Measurements from ENCODE around the gene ANKH. TPM values are rescaled to one million over a fixed set of nuclear protein-coding genes. Genes with fewer than 3 reads are reported as not detected.

Gene ANKH
- total RNA-seq, 1 donor from 2014 or later = 29.9 TPM

DNA sequence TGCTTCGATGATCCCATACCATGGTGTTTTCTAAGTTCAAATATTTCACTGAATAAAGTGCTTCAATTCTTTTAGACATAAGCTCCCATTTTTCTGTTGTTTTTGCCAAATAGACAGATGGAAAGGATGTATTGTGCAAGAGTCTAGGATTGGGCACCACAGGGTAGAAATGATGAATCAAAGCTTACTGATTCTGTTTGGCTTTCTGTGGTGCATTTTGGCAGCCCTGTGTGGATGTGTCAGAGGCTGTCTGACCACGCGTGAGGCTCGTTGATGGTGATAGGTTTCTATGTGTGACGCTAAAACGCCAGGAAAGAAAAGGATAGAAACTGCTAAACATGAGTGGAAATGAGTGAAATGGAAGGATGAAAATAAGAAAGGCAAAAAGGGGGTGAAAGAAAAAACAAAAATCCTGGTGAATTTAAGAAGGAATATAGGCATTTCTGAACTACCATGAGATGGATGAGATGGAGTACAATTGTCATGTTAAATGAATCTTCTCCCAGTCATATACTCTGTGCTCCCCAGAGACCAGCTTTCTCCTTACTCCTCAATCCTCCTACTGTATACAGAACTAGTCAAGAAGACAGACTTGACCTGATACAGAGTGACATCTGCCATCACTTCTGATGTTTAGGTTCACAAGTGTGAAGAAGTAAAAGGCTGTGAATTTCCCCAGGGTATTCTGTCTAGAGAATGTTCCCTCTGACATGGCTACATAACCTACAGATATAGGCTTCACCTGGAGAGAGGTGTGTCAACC, 54.4 kb downstream of the ANKH start:
- Mint-ChIP-seq H3K36me3 (ENCODE audit: insufficient read depth) (no peaks in the 10 kb centered on the region), H3K27ac (no peak overlapping the region), H3K4me3 (ENCODE audit: low read depth) (no peak overlapping the region), H3K9me3 (ENCODE audit: low read depth) (peaks cover 5% of the 10 kb centered on the region), H3K4me1 (ENCODE audit: low read depth) (peaks cover 3% of the 10 kb centered on the region), H3K27me3 (no peaks in the 10 kb centered on the region)
- TF ChIP-seq, protein P1, sequence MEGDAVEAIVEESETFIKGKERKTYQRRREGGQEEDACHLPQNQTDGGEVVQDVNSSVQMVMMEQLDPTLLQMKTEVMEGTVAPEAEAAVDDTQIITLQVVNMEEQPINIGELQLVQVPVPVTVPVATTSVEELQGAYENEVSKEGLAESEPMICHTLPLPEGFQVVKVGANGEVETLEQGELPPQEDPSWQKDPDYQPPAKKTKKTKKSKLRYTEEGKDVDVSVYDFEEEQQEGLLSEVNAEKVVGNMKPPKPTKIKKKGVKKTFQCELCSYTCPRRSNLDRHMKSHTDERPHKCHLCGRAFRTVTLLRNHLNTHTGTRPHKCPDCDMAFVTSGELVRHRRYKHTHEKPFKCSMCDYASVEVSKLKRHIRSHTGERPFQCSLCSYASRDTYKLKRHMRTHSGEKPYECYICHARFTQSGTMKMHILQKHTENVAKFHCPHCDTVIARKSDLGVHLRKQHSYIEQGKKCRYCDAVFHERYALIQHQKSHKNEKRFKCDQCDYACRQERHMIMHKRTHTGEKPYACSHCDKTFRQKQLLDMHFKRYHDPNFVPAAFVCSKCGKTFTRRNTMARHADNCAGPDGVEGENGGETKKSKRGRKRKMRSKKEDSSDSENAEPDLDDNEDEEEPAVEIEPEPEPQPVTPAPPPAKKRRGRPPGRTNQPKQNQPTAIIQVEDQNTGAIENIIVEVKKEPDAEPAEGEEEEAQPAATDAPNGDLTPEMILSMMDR (IDR thresholded peaks at IDR 0.05; ENCODE audit: unreplicated experiment) = no peak
- DNase-seq (ENCODE audit: low spot score, unreplicated experiment) = no peak

DNA sequence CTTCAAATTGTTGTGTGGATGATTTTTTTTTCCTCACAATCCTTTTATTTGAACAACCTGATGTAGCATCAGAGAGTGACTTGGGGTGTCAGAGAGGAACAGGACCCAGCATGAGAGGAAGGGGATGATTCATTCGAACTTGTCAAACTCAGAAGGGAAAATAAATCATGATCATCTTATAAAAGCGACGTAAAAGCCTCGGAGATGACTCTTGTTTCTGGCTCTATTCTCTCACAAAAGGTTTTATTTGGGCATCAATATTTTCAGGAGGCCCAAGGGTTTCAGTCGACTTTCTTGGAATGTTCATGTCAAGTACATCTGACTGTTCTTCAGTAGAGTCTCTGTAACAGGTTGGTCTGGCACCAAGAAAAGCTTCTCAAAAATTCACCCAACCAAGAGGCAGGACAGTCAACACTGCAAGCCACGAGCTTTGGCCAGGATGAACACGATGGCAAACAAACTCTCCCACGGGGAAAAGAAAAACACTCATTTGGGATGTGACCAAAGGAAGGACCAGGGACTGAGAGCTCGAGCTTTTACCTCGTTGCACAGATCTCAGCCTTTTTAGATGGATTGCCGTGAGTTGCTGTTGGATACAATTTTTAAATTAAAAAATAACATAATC, 55.1 kb downstream of the ANKH start:
- no peak overlapping the region for H3K4me3 Mint-ChIP-seq (ENCODE audit: low read depth)
- peaks cover 5% of the 10 kb centered on the region for H3K9me3 Mint-ChIP-seq (ENCODE audit: low read depth)
- H3K27me3 Mint-ChIP-seq = no peaks in the 10 kb centered on the region
- H3K4me1 Mint-ChIP-seq (ENCODE audit: low read depth) = peaks cover 3% of the 10 kb centered on the region
- no peak for DNase-seq (ENCODE audit: low spot score, unreplicated experiment)
- TF ChIP-seq, protein P1 (IDR thresholded peaks at IDR 0.05; ENCODE audit: unreplicated experiment) = no peak
- no peak overlapping the region for H3K27ac Mint-ChIP-seq
- no peaks in the 10 kb centered on the region for H3K36me3 Mint-ChIP-seq (ENCODE audit: insufficient read depth)

DNA sequence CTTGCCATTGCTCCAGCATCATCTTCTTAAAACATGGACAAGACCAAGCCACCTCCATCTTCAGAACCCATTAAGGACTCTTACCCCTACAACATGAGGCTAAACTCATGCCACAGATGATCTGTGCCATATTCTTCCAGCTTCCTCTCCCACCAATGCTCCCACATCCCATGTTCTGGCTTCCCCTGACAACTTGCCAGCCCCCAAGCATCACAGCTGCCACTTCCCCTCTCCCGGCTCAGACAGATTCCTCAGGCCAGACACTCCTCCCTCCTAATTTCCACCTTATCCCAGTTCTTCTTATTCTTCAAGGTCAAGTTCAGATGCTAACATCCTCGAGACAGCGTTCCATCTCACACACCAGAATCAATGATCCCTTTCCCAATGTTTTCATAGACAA, 57.8 kb downstream of the ANKH start:
- TF ChIP-seq, protein P1 (IDR thresholded peaks at IDR 0.05; ENCODE audit: unreplicated experiment) = no peak
- H3K4me1 Mint-ChIP-seq (ENCODE audit: low read depth) = peaks cover 9% of the 10 kb centered on the region
- no peak overlapping the region for H3K4me3 Mint-ChIP-seq (ENCODE audit: low read depth)
- no peak overlapping the region for H3K27ac Mint-ChIP-seq
- no peak for DNase-seq (ENCODE audit: low spot score, unreplicated experiment)
- H3K27me3 Mint-ChIP-seq = no peaks in the 10 kb centered on the region
- H3K9me3 Mint-ChIP-seq (ENCODE audit: low read depth) = peaks cover 9% of the 10 kb centered on the region
- H3K36me3 Mint-ChIP-seq (ENCODE audit: insufficient read depth) = peaks cover 2% of the 10 kb centered on the region

DNA sequence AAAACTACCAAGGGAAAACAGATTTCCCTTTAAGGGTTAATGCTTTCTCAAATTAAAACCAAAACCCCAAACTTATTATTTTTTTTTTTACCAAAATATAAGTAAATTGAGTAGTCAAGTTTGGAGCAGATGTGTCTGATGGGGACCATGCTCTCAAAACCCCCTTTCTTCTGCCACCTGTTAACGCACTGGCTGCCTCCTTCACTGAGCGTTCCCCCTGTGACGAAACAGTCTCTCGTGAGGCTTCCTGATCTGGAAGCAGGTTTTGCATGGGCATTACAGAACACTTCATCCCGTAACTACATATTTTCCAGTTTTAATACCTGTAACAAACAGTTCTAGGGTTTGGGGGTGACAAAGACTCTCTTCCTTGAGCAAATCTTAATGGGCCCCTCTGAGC, 59.4 kb downstream of the ANKH start:
- peaks cover 9% of the 10 kb centered on the region for H3K4me1 Mint-ChIP-seq (ENCODE audit: low read depth)
- no peak overlapping the region for H3K27ac Mint-ChIP-seq
- no peak overlapping the region for H3K4me3 Mint-ChIP-seq (ENCODE audit: low read depth)
- DNase-seq (ENCODE audit: low spot score, unreplicated experiment) = no peak
- peaks cover 2% of the 10 kb centered on the region for H3K36me3 Mint-ChIP-seq (ENCODE audit: insufficient read depth)
- no peaks in the 10 kb centered on the region for H3K27me3 Mint-ChIP-seq
- peaks cover 9% of the 10 kb centered on the region for H3K9me3 Mint-ChIP-seq (ENCODE audit: low read depth)
- TF ChIP-seq, protein P1 (IDR thresholded peaks at IDR 0.05; ENCODE audit: unreplicated experiment) = no peak

DNA sequence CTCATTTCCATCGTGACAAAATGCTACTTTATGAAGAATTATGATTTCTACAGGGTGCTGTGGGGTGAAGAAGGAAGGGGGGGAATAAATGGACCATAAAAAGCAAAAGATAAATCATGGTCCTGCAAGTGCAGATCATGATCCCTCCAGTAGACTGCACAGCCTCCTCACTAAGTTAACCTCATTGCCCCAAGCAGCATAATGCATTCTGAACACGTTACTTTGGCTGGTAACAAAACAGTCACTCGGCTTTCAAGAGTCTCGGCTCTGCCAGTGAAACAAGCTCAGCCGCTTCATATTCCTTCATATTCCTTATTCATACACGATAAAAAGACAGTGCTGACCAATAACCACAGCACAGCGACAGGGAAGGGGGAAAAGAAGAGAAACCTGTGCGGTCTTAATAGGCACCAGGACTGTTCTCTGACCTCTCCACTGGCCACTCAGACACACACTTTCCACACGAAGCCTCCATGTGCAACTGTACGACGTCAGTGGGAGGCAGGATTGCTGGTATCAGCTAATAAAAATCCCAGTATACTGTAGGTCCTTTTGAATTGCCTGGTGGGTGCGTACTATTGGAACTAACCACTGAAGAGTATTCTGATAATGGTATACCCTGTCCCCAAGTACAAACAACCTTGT, 60.5 kb downstream of the ANKH start:
- Mint-ChIP-seq H3K36me3 (ENCODE audit: insufficient read depth) (peaks cover 2% of the 10 kb centered on the region), H3K27ac (no peak overlapping the region), H3K9me3 (ENCODE audit: low read depth) (peaks cover 9% of the 10 kb centered on the region), H3K4me3 (ENCODE audit: low read depth) (no peak overlapping the region), H3K4me1 (ENCODE audit: low read depth) (peaks cover 13% of the 10 kb centered on the region), H3K27me3 (no peaks in the 10 kb centered on the region)
- DNase-seq (ENCODE audit: low spot score, unreplicated experiment) = no peak
- TF ChIP-seq, protein P1 (IDR thresholded peaks at IDR 0.05; ENCODE audit: unreplicated experiment) = no peak

Measured in progenitor cell of endocrine pancreas (in vitro differentiated cells).